GM18861 (cell line): ENCODE data around the gene MICOS13.
"Not testable (repeated sequence)": the region's sequence is repeated elsewhere in the genome, so short reads cannot be mapped to it uniquely, and the experiment has no call there.

Source experiments
- ATAC-seq: cut with Tn5 transposase; IDR thresholded peaks from one replicate; pipeline ENCODE4 v1.9.1; 2021; ENCODE audit not compliant: unreplicated experiment

The MICOS13 gene

DNA sequence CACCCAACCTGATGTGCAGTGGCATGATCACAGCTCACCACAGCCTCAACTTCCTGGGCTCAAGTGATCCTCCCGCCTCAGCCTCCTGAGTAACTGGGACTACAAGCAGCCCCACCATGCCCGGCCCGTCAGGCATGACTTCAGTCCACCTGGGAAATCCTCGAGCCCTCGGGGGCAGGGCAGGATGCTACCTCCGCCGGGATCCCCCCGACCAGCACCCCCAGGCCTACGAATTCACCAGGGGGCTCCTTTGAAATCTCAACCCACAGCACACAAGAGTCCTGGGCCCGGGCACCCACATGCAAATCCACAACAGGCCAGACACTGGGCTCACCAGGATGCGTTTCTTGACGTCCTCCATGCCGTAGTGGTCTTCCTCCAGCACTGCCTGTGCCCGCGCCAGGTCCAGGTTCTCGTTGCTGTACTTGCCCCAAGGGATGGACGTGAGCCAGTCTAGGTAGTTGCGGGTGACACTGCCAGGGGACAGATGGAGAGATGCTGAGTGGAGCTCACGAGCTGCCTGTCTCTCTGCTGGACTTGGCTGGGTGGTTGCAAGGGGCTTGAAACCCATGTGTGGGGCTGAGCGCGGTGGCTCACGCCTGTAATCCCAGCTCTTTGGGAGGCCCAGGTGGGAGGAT lies 20.3 kb upstream of the MICOS13 start:
- no peak for ATAC-seq

GRCh38 chr19:5698635-5699422 lies 18.5 kb upstream of the MICOS13 start:
- no peak for ATAC-seq

- no peak for ATAC-seq
These were observed 17.7 kb upstream of the MICOS13 start for GRCh38 chr19:5697890-5698634.

GRCh38 chr19:5697022-5697889 lies 16.9 kb upstream of the MICOS13 start:
- ATAC-seq = no peak

DNA sequence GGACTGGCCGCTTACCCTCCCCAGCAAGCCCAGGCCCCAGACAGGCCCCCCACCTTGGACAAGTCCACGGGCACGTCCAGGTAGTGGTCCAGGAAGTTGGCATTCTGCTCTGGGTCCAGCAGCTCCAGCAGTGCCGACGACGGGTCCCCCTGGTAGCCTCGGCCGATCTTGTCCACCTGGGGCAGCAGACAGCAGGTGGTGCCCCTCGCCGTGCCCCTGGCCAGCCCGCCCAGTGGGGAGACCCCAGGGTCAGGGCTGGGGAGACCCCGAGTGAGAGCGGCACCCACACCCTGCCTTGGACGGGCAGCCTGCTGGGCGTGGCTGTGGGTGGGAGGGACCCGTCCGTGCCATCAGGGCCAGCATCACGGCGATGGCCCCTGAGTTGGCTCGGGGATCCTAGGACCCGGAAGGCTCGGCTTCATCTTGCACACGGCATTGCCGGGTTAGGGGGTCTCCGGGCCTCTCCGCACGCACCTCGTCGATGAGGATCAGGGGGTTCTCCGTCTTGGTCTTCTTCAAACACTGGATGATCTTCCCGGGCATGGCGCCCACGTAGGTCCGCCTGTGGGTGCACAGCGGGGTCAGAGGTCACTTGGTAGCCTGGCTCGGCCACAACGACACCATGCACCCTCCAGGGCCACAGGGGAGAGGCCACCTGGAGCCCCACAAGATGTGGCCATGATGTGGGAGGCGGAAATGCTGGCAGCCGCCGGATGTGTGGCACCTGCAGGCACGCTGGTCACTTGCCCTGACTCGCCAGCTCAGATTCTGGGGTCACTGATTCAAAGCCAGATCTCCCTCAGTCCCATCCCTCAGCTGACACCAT lies 16.1 kb upstream of the MICOS13 start:
- ATAC-seq = no peak

- no peak for ATAC-seq
These were observed 15.4 kb upstream of the MICOS13 start for GRCh38 chr19:5695649-5696195.

GRCh38 chr19:5694956-5695648 lies 14.8 kb upstream of the MICOS13 start:
- no peak for ATAC-seq

DNA sequence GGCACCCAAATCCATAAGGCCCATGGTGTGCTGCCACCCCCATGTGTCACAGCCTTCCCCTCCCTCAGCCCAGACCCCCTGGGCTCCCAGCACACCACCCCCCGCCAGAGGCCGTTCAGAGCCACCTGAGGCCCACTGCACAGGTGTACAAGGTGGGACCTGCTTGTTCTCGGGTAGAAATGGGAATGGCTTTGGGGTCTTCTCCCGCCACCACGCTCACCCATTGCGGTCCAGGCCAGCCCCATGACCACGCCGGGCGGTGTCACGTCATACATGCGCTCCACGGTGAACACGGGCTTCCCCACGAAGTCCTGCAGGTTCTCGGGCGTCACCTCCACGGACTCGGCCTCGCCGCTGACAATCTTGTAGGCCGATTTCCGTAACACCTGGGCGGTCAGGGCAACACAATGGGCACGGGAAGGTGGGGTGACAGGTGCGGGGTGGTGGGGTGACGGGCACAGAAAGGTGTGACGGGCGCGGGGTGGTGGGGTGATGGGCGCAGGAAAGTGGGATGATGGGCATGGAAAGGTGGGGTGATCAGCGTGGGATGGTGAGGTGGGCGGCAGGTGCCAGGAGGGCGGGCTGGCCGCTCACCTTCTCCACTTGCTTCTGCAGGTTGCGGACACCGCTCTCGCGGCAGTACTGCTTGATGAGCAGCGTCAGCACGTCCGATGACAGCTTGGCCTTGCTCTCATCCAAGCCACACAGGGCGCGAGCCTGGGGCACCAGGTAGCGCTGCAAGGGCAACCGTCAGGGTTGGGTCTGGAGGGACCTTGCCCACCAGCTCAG lies 14.0 kb upstream of the MICOS13 start:
- no peak for ATAC-seq

DNA sequence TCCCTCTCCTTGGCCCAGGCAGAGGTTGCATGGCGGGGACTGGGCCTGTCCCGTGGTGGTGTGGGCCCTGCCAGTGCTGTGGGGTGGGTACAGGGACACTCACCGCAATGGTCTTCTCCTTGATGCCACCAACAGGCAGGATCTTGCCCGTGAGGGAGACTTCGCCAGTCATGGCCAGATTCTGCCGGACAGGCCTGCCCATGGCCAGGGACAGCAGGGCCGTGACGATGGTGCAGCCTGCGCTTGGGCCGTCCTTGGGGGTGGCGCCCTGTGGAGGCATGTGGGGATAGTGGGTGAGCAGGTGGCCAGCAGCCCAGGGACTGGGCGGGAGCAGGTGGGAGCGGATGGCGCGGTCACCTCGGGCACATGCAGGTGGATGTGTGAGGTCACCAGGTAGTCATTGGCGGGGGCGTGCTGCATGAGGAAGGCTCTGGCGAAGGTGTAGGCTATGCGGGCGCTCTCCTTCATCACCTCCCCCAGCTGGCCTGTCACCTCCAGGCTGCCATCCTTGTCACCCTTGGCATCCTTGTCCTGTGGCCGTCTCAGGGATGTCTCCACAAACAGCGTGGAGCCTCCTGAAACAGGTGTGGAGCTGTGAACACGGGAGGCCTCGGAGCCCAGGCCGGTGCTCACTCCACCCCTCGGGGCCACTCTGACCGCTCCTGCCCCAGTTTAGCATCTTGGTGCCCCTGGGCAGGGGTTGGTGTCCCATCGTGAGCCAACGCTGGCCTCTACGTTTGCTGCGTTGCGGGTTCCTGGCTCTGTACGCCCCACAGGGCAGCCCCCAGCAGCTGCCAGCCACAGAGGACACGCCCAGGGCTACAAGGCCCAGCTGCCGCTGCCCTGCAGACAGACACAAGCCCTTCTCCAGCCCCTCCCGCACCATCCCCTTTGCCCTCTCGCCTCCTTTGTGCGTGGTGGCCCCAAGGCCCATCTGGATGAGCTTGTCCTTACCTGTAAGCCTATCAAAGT lies 13.2 kb upstream of the MICOS13 start:
- ATAC-seq = no peak

- no peak for ATAC-seq
These were observed 12.4 kb upstream of the MICOS13 start for GRCh38 chr19:5692723-5693194.

DNA sequence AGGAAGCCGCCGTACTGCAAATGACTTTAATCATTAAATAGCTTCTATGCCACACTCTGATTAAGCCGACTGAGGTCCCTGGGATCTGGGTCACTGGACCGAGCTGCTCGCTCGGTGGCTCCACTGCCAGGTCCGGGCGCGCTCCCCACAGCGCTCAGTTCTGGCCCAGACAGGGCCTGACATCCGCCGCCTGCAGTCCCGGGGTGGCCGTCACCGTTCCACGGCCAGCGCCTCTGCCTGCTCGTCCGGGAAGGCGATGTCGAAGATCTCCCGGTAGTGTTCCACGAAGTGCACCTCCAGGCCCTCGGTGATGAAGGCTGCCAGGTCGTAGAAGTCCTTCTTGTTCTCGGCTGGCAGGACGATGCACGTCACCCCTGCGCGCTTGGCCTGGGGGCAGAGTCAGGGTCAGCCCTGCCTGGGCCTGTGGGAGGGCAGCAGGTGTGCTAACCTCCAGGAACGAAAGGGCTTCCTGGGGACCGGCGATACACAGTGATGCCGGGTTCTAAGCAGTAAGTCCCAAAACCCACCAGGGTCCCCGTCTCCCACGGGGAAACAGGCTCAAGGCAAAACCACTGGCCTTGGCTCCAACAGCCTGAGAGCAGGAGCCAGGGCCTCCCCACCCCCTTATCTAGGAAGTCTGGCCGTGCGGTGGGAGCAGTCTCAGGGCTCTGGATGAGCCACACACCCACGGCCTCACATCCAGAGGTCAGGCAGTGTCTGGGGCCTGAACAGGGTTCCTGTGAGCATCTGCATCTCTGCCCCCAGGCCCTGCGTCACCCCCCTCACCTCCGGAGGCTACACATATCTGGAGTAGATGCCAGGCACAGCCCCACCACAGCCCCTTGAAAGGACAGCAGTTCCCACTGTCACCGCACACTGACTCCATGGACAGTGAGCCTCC lies 11.8 kb upstream of the MICOS13 start:
- no peak for ATAC-seq

DNA sequence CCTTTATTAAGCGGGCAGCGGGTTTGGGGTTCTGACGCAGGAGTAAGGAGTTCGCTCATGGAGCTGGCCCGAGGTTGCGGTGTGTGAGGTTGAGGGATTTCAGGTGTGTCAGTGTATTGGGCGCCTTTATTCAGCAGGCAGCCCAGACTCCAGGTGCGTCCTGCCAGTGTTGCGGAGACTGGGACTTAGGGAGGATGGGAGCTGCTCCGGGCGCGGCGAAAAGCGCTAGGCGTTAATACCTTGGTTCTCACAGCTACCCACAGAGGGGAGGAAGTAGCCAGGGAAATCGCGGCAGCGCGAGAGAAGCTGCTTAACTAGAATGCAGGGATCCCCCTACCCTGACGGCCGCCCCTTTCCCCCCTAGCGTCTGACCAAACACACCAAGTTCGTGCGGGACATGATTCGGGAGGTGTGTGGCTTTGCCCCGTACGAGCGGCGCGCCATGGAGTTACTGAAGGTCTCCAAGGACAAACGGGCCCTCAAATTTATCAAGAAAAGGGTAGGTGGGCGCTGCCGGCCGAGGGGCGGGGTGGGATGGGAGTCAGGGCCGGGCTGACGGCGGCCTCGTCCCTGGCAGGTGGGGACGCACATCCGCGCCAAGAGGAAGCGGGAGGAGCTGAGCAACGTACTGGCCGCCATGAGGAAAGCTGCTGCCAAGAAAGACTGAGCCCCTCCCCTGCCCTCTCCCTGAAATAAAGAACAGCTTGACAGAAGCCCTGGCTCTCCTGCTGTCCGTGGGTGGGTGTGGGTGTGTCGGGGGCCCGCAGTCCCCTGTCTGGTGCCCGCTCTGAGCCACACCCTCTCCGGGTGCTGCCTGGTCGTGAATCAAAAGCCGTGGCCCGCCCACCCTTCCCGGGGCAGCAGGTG lies 10.9 kb upstream of the MICOS13 start:
- no peak for ATAC-seq

DNA sequence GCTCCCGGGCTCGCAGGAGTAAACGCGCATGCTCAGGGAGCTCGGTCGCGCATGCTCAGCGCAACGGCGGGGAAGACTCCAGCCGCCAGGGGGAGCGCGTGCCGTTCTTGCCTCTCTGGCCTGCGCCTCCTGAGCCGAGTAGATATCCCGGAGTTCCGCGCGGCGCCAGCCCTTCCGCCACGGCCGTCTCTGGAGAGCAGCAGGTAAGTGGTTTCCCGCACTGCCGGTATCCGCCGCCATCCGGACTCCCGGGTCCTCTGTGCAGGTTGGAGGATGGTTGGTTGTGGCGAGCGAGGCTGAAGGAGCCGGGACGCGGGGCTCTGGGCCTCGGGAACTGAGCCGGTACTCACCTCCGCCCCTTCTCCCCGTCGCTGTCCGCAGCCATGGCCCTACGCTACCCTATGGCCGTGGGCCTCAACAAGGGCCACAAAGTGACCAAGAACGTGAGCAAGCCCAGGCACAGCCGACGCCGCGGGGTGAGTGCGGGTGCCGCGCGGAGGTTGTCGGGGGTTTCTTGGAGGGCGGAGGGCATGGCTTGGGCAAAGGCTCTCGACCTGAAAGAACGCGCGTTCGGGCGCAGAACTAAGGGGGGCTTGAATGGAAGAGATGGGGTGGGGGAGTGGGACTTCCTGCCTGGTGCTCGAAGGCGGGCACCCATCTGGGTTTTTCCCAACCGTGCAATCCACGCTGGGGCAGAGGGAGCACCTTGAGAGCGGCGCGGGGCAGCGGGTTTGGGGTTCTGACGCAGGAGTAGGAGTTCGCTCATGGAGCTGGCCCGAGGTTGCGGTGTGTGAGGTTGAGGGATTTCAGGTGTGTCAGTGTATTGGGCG lies 10.0 kb upstream of the MICOS13 start, which contains the start of gene RPL36:
TSS of gene RPL36 (plus strand) at position 171 of the 830 bp plus-strand sequence. CDS start at position 384, 213 bp downstream.
- ATAC-seq = peak; percentile 31

GRCh38 chr19:5688262-5688881 lies 8.1 kb upstream of the MICOS13 start:
- not testable (repeated sequence) for ATAC-seq
